HepG2 (cell line): Measurements from ENCODE around the gene COA7. TPM values are rescaled to one million over a fixed set of nuclear protein-coding genes. Genes with fewer than 3 reads are reported as not detected.
A peak's percentile ranks its signal among the peaks of the same experiment; 100 is the strongest.
"Not testable (repeated sequence)": the region's sequence is repeated elsewhere in the genome, so short reads cannot be mapped to it uniquely, and the experiment has no call there.

Source experiments
- AHR ChIP-seq: IDR thresholded peaks from 2 replicates; pipeline ENCODE4 v1.6.1; 2018; ENCODE audit warnings: missing genetic modification reagents, missing compliant biosample characterization
- ERF ChIP-seq: IDR thresholded peaks from 2 replicates; pipeline ENCODE4 v1.6.1; 2018; ENCODE audit warnings: missing biosample characterization, missing genetic modification reagents
- FOXA1 ChIP-seq, 2 experiments: fragments of 450-650 bp in 1 of 2; sonication (generic) in 1 of 2; formaldehyde crosslinking in 1 of 2; IDR thresholded peaks; 2 replicates each; pipeline versions ENCODE4 v1.4.0 to v1.6.1; 2016 to 2020; ENCODE audit warnings: missing genetic modification reagents in 1 of 2
- FOXA3 ChIP-seq: IDR thresholded peaks from 2 replicates; pipeline ENCODE4 v1.6.1; 2016; ENCODE audit warnings: missing genetic modification reagents, missing compliant biosample characterization
- GABPB1 ChIP-seq: IDR thresholded peaks from 2 replicates; pipeline ENCODE4 v1.6.1; 2016; ENCODE audit warnings: mild to moderate bottlenecking, missing genetic modification reagents, moderate library complexity, missing compliant biosample characterization
- LCORL ChIP-seq, 2 experiments: fragments of 450-650 bp in 1 of 2; sonication (generic) in 1 of 2; formaldehyde crosslinking in 1 of 2; IDR thresholded peaks; 2 replicates each; pipeline versions ENCODE4 v1.5.0 to v1.6.1; 2017 to 2020; ENCODE audit warnings: antibody characterized with exemption in 1 of 2, missing genetic modification reagents in 1 of 2
- MEIS1 ChIP-seq: sonication (generic); formaldehyde crosslinking; IDR thresholded peaks from 2 replicates; pipeline ENCODE4 v1.9.0; 2021; ENCODE audit warnings: mild to moderate bottlenecking, missing genetic modification reagents, moderate library complexity, borderline replicate concordance
- RAD21 ChIP-seq: fragments of 450-650 bp; formaldehyde crosslinking; IDR thresholded peaks from 2 replicates; pipeline ENCODE4 v1.5.0; 2020; ENCODE audit warnings: mild to moderate bottlenecking
- RXRB ChIP-seq: IDR thresholded peaks from 2 replicates; pipeline ENCODE4 v1.6.1; 2016; ENCODE audit warnings: borderline replicate concordance, missing genetic modification reagents, missing compliant biosample characterization
- SMC3 ChIP-seq: IDR thresholded peaks from 2 replicates; pipeline ENCODE4 v1.6.1; 2011; ENCODE audit warnings: low read length, improper control_type of control experiment
- SOX6 ChIP-seq, 2 experiments: fragments of 450-650 bp in 1 of 2; sonication (generic) in 1 of 2; formaldehyde crosslinking in 1 of 2; IDR thresholded peaks; 2 replicates each; pipeline versions ENCODE4 v1.4.0 to v1.6.1; 2017 to 2020; ENCODE audit warnings: antibody characterized with exemption in 1 of 2, mild to moderate bottlenecking in 1 of 2, missing genetic modification reagents in 1 of 2
- TEAD3 ChIP-seq: optimal IDR thresholded peaks from 2 replicates; pipeline ENCODE3; 2016; ENCODE audit warnings: borderline replicate concordance
- ZNF441 ChIP-seq: sonication (generic); formaldehyde crosslinking; IDR thresholded peaks from 2 replicates; pipeline ENCODE4 v1.7.0; 2021; ENCODE audit warnings: missing genetic modification reagents, borderline replicate concordance
- ZNF605 ChIP-seq: sonication (generic); formaldehyde crosslinking; IDR thresholded peaks from 2 replicates; pipeline ENCODE4 v1.8.0; 2022; ENCODE audit warnings: mild to moderate bottlenecking, missing genetic modification reagents
- polyA plus RNA-seq, 8 experiments: library from polyadenylated mRNA; depleted of rRNA in 3 of 8; stranded (reverse) in 7 of 8; unstranded in 1 of 8; fragments of >200 nt; fragmentation: Illumina TruSeq in 4 of 8; extraction: Trizol in 4 of 8; gene quantifications; 2 replicates each; pipeline versions ENCODE4 v1.2.1 to v1.2.3, GENCODE V29; 2011 to 2016; ENCODE audit warnings: low read depth in 4 of 8, missing spikeins in 1 of 8, mixed read lengths in 1 of 8; ENCODE audit not compliant: insufficient read depth in 1 of 8
- total RNA-seq, 5 experiments: library from RNA; depleted of rRNA; stranded (reverse); fragments of >200 nt; fragmentation: Illumina TruSeq; extraction: Trizol; gene quantifications; 2 replicates each; pipeline ENCODE4 v1.2.3, GENCODE V29; 2016; ENCODE audit warnings: low read depth in 1 of 5
- TF ChIP-seq, protein P1 (sequence below): sonication (generic); formaldehyde crosslinking; IDR thresholded peaks from 2 replicates; pipeline ENCODE4 v1.4.0; 2020; ENCODE audit warnings: missing genetic modification reagents
- TF ChIP-seq, protein P2 (sequence below): sonication (generic); formaldehyde crosslinking; IDR thresholded peaks from 2 replicates; pipeline ENCODE4 v1.4.0; 2020; ENCODE audit warnings: low read depth, mild to moderate bottlenecking, missing genetic modification reagents
- TF ChIP-seq, protein P3 (sequence below): sonication (generic); formaldehyde crosslinking; IDR thresholded peaks from 2 replicates; pipeline ENCODE4 v1.4.0; 2020; ENCODE audit warnings: missing genetic modification reagents, mild to moderate bottlenecking, borderline replicate concordance
- TF ChIP-seq, protein P4 (sequence below): sonication (generic); formaldehyde crosslinking; conservative IDR thresholded peaks from 2 replicates; pipeline ENCODE4 v1.8.0; 2022; ENCODE audit warnings: mild to moderate bottlenecking, moderate library complexity, missing genetic modification reagents

Gene COA7
- total and polyA plus RNA-seq, 2 of the 13 experiments (the other 11 are each of a cell fraction or from before 2014, with no cell fraction given): 12.3 to 30.4 TPM

DNA sequence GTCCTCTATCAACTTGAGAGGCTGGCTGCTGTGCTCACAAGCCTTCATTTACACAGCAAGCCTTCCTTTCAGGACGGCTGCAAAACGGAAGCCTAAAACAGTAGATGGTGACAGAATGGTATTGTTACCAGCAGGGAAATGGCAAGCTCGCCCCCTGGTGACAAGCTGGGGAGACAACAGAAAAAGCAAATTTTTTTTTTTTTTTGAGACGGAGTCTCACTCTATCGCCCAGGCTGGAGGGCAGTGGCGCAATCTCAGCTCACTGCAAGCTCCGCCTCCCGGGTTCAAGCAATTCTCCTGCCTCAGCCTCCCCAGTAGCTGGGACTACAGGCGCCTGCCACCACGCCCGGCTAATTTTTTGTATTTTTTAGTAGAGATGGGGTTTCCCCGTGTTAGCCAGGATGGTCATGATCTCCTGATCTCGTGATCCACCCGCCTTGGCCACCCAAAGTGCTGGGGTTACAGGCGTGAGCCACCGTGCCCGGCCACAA lies 11.8 kb downstream of the COA7 start (continued):
- TF ChIP-seq, protein P1, sequence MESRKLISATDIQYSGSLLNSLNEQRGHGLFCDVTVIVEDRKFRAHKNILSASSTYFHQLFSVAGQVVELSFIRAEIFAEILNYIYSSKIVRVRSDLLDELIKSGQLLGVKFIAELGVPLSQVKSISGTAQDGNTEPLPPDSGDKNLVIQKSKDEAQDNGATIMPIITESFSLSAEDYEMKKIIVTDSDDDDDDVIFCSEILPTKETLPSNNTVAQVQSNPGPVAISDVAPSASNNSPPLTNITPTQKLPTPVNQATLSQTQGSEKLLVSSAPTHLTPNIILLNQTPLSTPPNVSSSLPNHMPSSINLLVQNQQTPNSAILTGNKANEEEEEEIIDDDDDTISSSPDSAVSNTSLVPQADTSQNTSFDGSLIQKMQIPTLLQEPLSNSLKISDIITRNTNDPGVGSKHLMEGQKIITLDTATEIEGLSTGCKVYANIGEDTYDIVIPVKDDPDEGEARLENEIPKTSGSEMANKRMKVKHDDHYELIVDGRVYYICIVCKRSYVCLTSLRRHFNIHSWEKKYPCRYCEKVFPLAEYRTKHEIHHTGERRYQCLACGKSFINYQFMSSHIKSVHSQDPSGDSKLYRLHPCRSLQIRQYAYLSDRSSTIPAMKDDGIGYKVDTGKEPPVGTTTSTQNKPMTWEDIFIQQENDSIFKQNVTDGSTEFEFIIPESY: peak; percentile 27; the same call in 1 of the 2 replicates
- TF ChIP-seq GABPB1 (peak; percentile 13; the same call in 1 of the 2 replicates), MEIS1 (CRISPR knock-in tag) (0 out of 2 replicates have a peak, but pooled peaks have one; percentile 21), AHR (CRISPR knock-in tag) (peak; percentile 34; the same call in 1 of the 2 replicates), RAD21 (peak; percentile 76), ERF (CRISPR knock-in tag) (0 out of 2 replicates have a peak, but pooled peaks have one; percentile 19), SOX6 (CRISPR knock-in tag; IDR thresholded peaks at IDR 0.05) (peak; percentile 59), TEAD3 (CRISPR knock-in tag) (peak; percentile 15), FOXA3 (CRISPR knock-in tag) (peak; percentile 29; the same call in 1 of the 2 replicates), FOXA1 (CRISPR knock-in tag; IDR thresholded peaks at IDR 0.05) (0 out of 2 replicates have a peak, but pooled peaks have one; percentile 5), RXRB (CRISPR knock-in tag) (0 out of 2 replicates have a peak, but pooled peaks have one; percentile 31), SMC3 (peak; percentile 91), LCORL (CRISPR knock-in tag; IDR thresholded peaks at IDR 0.05) (peak; percentile 57; the same call in 1 of the 2 replicates), ZNF441 (CRISPR knock-in tag) (peak; percentile 99), ZNF605 (CRISPR knock-in tag) (peak; percentile 79)
- TF ChIP-seq, protein P2, sequence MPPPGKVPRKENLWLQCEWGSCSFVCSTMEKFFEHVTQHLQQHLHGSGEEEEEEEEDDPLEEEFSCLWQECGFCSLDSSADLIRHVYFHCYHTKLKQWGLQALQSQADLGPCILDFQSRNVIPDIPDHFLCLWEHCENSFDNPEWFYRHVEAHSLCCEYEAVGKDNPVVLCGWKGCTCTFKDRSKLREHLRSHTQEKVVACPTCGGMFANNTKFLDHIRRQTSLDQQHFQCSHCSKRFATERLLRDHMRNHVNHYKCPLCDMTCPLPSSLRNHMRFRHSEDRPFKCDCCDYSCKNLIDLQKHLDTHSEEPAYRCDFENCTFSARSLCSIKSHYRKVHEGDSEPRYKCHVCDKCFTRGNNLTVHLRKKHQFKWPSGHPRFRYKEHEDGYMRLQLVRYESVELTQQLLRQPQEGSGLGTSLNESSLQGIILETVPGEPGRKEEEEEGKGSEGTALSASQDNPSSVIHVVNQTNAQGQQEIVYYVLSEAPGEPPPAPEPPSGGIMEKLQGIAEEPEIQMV (CRISPR knock-in tag): 0 out of 2 replicates have a peak, but pooled peaks have one; percentile 38
- TF ChIP-seq, protein P3, sequence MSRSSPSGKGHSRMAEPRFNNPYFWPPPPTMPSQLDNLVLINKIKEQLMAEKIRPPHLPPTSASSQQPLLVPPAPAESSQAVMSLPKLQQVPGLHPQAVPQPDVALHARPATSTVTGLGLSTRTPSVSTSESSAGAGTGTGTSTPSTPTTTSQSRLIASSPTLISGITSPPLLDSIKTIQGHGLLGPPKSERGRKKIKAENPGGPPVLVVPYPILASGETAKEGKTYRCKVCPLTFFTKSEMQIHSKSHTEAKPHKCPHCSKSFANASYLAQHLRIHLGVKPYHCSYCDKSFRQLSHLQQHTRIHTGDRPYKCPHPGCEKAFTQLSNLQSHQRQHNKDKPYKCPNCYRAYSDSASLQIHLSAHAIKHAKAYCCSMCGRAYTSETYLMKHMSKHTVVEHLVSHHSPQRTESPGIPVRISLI: peak; percentile 99
- TF ChIP-seq SOX6, FOXA1, LCORL (IDR thresholded peaks at IDR 0.05): not testable (repeated sequence)
- TF ChIP-seq, protein P4, sequence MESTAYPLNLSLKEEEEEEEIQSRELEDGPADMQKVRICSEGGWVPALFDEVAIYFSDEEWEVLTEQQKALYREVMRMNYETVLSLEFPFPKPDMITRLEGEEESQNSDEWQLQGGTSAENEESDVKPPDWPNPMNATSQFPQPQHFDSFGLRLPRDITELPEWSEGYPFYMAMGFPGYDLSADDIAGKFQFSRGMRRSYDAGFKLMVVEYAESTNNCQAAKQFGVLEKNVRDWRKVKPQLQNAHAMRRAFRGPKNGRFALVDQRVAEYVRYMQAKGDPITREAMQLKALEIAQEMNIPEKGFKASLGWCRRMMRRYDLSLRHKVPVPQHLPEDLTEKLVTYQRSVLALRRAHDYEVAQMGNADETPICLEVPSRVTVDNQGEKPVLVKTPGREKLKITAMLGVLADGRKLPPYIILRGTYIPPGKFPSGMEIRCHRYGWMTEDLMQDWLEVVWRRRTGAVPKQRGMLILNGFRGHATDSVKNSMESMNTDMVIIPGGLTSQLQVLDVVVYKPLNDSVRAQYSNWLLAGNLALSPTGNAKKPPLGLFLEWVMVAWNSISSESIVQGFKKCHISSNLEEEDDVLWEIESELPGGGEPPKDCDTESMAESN: 0 out of 2 replicates have a peak, but pooled peaks have one; percentile 24
